GM19468 (cell line): ENCODE results near the gene TOR4A.
"Not testable (repeated sequence)": the region's sequence is repeated elsewhere in the genome, so short reads cannot be mapped to it uniquely, and the experiment has no call there.

Source experiments
- ATAC-seq: cut with Tn5 transposase; IDR thresholded peaks from one replicate; pipeline ENCODE4 v1.9.1; 2021; ENCODE audit warnings: mild to moderate bottlenecking, moderate library complexity, moderate number of reproducible peaks; ENCODE audit not compliant: unreplicated experiment; ENCODE audit errors: extremely low read depth

The TOR4A gene

GRCh38 chr9:137327641-137328550 is 50.4 kb downstream of the TOR4A start:
- ATAC-seq = not testable (repeated sequence)

DNA sequence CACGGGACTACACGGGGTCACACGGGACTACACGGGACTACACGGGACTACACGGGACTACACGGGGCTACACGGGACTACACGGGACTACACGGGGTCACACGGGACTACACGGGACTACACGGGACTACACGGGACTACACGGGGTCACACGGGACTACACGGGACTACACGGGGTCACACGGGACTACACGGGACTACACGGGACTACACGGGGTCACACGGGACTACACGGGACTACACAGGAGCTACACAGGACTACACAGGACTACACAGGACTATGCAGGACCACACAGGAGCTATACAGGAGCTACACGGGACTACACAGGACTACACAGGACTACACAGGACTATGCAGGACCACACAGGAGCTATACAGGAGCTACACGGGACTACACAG is 52.1 kb downstream of the TOR4A start:
- not testable (repeated sequence) for ATAC-seq

DNA sequence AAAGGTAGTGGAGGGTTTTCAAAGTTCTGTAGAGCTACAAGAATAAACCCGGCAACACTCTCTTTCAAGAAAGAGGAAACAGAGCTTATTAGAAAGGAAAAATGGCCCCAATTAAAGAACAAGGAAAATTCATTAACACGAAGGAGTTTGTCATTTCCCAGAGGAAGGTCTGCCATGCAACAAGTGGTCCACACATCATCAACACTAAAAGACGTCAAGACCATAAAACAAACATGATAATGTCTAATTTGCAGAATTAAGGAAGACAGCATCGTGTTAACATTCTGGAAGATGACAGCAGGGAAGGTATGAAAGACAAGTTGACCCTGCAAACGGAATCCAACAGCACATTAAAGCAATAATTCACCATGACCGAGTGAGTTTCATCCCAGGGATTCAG is 53.2 kb downstream of the TOR4A start:
- ATAC-seq = no peak

- ATAC-seq = no peak
Measured at GRCh38 chr9:137331929-137332328, 54.4 kb downstream of the TOR4A start.
